Keratinocyte (primary cell): ENCODE data around the gene PADI4. TPM values are rescaled to one million over a fixed set of nuclear protein-coding genes. Genes with fewer than 3 reads are reported as not detected.

Experiments used
- DNase-seq: peaks from one replicate; pipeline ENCODE4 v3.0.0-alpha.2; 2011; ENCODE audit warnings: low read depth, missing footprints, low spot score
- FAIRE-seq: peaks from 2 replicates; lab custom pipeline; 2011; peaks lifted over from hg19 to GRCh38; lab: Jason Lieb, UNC
- H2AFZ ChIP-seq: 2 replicates; pipeline ENCODE4 v1.6.0; 2012; ENCODE audit warnings: low read length, control low read depth, inconsistent platforms; ENCODE audit not compliant: control insufficient read depth
- H3K27ac ChIP-seq: 2 replicates; pipeline ENCODE4 v1.5.1; 2011; ENCODE audit warnings: low read length; ENCODE audit not compliant: control insufficient read depth, insufficient read depth
- H3K27me3 ChIP-seq: 3 replicates; pipeline ENCODE4 v1.6.0; 2011; ENCODE audit warnings: low read length; ENCODE audit not compliant: control insufficient read depth, insufficient read depth; ENCODE audit errors: extremely low read depth
- H3K36me3 ChIP-seq, 2 experiments: 2 replicates in 1 of 2; 3 replicates in 1 of 2; pipeline ENCODE4 v1.5.1; 2011; ENCODE audit warnings: low read length in 2 of 2, mild to moderate bottlenecking in 1 of 2; ENCODE audit not compliant: control insufficient read depth in 2 of 2, insufficient read depth in 2 of 2; ENCODE audit errors: extremely low read depth in 1 of 2
- H3K4me1 ChIP-seq: 3 replicates; pipeline ENCODE4 v1.5.1; 2011; ENCODE audit warnings: low read length; ENCODE audit not compliant: control insufficient read depth, insufficient read depth; ENCODE audit errors: extremely low read depth
- H3K4me2 ChIP-seq: 3 replicates; pipeline ENCODE4 v1.6.0; 2011; ENCODE audit warnings: low read depth, low read length; ENCODE audit not compliant: control insufficient read depth, insufficient read depth; ENCODE audit errors: extremely low read depth
- H3K4me3 ChIP-seq, 3 experiments: fragments of 200-600 bp in 1 of 3; sonication (generic) in 1 of 3; 2 replicates in 2 of 3; 3 replicates in 1 of 3; pipeline ENCODE4 v1.5.1; 2011 to 2016; ENCODE audit warnings: low read length in 3 of 3, mild to moderate bottlenecking in 3 of 3, control low read depth in 2 of 3, inconsistent platforms in 1 of 3, low read depth in 1 of 3, mixed read lengths in 1 of 3, mixed run types in 1 of 3, moderate library complexity in 1 of 3; ENCODE audit not compliant: control insufficient read depth in 2 of 3, insufficient read depth in 2 of 3; ENCODE audit errors: extremely low read depth in 1 of 3
- H3K79me2 ChIP-seq: 2 replicates; pipeline ENCODE4 v1.6.0; 2012; ENCODE audit warnings: low read length; ENCODE audit not compliant: control insufficient read depth, insufficient read depth
- H3K9ac ChIP-seq: 3 replicates; pipeline ENCODE4 v1.6.0; 2011; ENCODE audit warnings: low read length; ENCODE audit not compliant: control insufficient read depth, insufficient read depth; ENCODE audit errors: extremely low read depth
- H3K9me1 ChIP-seq: 3 replicates; pipeline ENCODE4 v1.6.0; 2011; ENCODE audit warnings: low read length; ENCODE audit not compliant: control insufficient read depth, insufficient read depth; ENCODE audit errors: extremely low read depth
- H3K9me3 ChIP-seq: 2 replicates; pipeline ENCODE4 v1.5.1; 2012; ENCODE audit warnings: low read depth, low read length; ENCODE audit not compliant: control insufficient read depth
- H4K20me1 ChIP-seq: 3 replicates; pipeline ENCODE4 v1.6.0; 2011; ENCODE audit warnings: low read length; ENCODE audit not compliant: control insufficient read depth, insufficient read depth; ENCODE audit errors: extremely low read depth
- CTCF ChIP-seq, 3 experiments: IDR thresholded peaks in 1 of 3; conservative IDR thresholded peaks in 1 of 3; optimal IDR thresholded peaks in 1 of 3; 2 replicates in 2 of 3; 3 replicates in 1 of 3; pipeline versions ENCODE3 to v1.5.1; 2011; ENCODE audit warnings: low read length in 3 of 3, mild to moderate bottlenecking in 3 of 3, moderate library complexity in 2 of 3, control low read depth in 1 of 3, inconsistent platforms in 1 of 3; ENCODE audit not compliant: insufficient read depth in 2 of 3; ENCODE audit errors: extremely low read depth in 1 of 3
- EZH2 ChIP-seq: IDR thresholded peaks from one replicate; pipeline ENCODE4 v1.6.1; 2012; ENCODE audit warnings: inconsistent platforms, mild to moderate bottlenecking, low read length, moderate library complexity
- dilution Hi-C: fragments of 300-500 bp; cut with MboI; formaldehyde crosslinking; loops from one replicate; pipeline ENCODE4 v1.7.0; 2020; ENCODE audit warnings: low sequenced_read_pairs; ENCODE audit not compliant: extremely low pct_ligation_motif_present
- polyA plus RNA-seq, 5 experiments: library from polyadenylated mRNA; depleted of rRNA in 3 of 5; stranded (reverse) in 3 of 5; stranded (forward) in 1 of 5; unstranded in 1 of 5; fragments of >200 nt; gene quantifications; 1 replicate in 1 of 5; 2 replicates in 3 of 5; 3 replicates in 1 of 5; pipeline versions ENCODE4 v1.2.1 to v1.2.3, GENCODE V29; 2011 to 2012; ENCODE audit warnings: missing spikeins in 2 of 5, low read depth in 1 of 5, low replicate concordance in 1 of 5

Gene PADI4
- polyA plus RNA-seq, 1 donor (not counting 4 experiments of a cell fraction or from before 2014, with no cell fraction given), result 0.03 TPM

GRCh38 chr1:17304826-17305175 is 3.2 kb upstream of the PADI4 start:
- Histone ChIP-seq H3K4me3 (no peak overlapping the region), H3K9me1 (no peaks in the 10 kb centered on the region), H3K9me3 (peaks cover 12% of the 10 kb centered on the region), H3K4me1 (peaks cover 22% of the 10 kb centered on the region), H3K79me2 (no peaks in the 10 kb centered on the region), H3K4me2 (peak overlapping the region; percentile 11), H3K9ac (no peak overlapping the region), H3K36me3 (no peaks in the 10 kb centered on the region), H4K20me1 (no peaks in the 10 kb centered on the region), H3K27me3 (no peaks in the 10 kb centered on the region), H2AFZ (no peak overlapping the region), H3K27ac (no peak overlapping the region)
- TF ChIP-seq EZH2, result no peak
- TF ChIP-seq CTCF (optimal IDR thresholded peaks at IDR 0.05 in 1 of 3, IDR thresholded peaks at IDR 0.05 in 1 of 3, conservative IDR thresholded peaks at IDR 0.05 in 1 of 3; ENCODE audit: extremely low read depth in 1 of 3, insufficient read depth in 2 of 3, low read length in 3 of 3), result no peak
- FAIRE-seq (no peak), DNase-seq (no peak)
- dilution Hi-C loops, result no loop called here

DNA sequence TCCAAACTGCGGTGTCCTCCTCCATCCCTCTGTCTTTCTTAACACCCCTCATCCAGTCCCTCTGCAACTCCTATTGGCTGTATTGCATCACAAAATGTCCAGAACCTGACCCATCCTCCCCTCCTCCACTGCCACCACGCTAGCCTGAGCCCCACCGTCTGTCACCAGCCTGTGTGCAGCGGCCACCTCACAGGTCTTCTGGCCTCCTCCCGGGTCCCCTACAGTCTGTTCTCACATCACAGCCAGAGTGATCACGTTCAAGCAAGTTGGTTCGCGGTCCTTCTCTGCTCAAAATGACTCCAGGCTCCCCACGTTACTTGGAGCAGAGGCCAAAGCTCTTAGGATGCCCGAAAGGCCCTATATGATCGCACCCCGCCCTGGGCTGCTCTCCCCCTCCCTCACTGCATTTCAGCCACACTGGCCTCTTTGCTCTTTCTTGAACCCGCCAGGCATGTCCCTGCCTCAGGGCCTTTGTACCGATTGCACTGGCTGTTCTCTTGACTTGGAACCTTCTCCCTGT is 2.4 kb upstream of the PADI4 start:
- Histone ChIP-seq H3K4me1 (peaks cover 26% of the 10 kb centered on the region), H2AFZ (no peak overlapping the region), H3K4me3 (no peak overlapping the region), H3K4me2 (no peak overlapping the region), H3K9me3 (peaks cover 12% of the 10 kb centered on the region), H3K9me1 (no peaks in the 10 kb centered on the region), H3K27me3 (no peaks in the 10 kb centered on the region), H4K20me1 (no peaks in the 10 kb centered on the region), H3K9ac (no peak overlapping the region), H3K79me2 (no peaks in the 10 kb centered on the region), H3K36me3 (no peaks in the 10 kb centered on the region), H3K27ac (no peak overlapping the region)
- dilution Hi-C loops, result no loop called here
- DNase-seq (no peak), FAIRE-seq (no peak)
- TF ChIP-seq EZH2, result no peak
- no peak for TF ChIP-seq CTCF (optimal IDR thresholded peaks at IDR 0.05 in 1 of 3, IDR thresholded peaks at IDR 0.05 in 1 of 3, conservative IDR thresholded peaks at IDR 0.05 in 1 of 3; ENCODE audit: extremely low read depth in 1 of 3, insufficient read depth in 2 of 3, low read length in 3 of 3)
